HG02798 (cell line): ENCODE measurements around the gene TIGIT.
"Not testable (repeated sequence)": the region's sequence is repeated elsewhere in the genome, so short reads cannot be mapped to it uniquely, and the experiment has no call there.

Source experiments
- ATAC-seq: cut with Tn5 transposase; IDR thresholded peaks from one replicate; pipeline ENCODE4 v1.9.1; 2021; ENCODE audit warnings: mild to moderate bottlenecking; ENCODE audit not compliant: unreplicated experiment, poor library complexity

Gene TIGIT

DNA sequence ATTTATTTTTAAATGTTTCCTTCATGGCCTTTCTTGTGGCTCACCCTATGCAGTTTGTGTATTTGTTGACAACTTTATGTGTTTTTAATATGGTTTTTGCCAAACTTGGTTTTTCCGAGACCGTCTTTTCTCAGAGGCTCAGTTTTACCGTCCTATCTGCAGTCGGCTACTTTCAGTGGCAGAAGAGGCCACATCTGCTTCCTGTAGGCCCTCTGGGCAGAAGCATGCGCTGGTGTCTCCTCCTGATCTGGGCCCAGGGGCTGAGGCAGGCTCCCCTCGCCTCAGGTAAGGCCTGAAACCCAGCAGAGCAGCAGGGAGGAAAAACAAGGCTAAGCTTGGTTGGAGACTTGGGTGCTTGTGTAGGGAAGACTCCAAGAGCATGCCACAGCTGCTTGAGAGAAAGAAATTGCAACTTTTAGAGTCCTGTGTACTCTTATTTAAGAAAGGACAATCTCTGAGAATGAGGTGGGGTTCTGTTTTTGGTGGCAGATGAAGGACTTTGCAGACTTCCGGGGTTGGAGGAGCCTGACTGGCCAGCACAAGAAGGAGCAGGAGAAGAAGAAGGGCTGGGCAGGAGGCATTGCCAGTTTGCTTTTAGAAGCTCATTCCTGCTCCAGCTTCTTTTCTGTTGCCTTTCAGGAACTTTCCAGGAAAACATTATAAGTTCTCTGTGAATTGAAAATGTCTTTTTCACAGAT lies at the start of gene TIGIT:
Gene TIGIT, plus strand, starts transcription at position 191 of the 698 bp plus-strand sequence. Its CDS starts 34 bp downstream, at position 225.
- no peak for ATAC-seq

DNA sequence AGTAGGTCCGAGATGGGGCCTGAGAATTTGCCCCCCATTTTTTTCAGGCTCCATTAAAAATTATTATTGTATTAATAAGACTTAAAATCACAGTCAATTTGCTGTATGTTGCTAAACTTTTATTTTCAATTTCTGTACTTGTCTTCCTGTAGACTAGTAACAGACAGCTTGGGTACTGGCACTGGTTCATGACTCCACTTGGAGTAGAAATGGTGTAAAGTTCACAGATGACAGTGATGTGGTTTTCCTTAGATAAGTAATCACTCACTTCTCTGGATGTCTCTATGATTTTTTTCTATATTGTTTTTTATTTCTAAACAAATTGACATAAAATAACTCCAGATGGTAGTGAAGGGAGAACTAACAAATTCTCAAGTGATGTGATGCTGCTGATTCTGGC lies 40.9 kb upstream of the TIGIT start:
- ATAC-seq: no peak

DNA sequence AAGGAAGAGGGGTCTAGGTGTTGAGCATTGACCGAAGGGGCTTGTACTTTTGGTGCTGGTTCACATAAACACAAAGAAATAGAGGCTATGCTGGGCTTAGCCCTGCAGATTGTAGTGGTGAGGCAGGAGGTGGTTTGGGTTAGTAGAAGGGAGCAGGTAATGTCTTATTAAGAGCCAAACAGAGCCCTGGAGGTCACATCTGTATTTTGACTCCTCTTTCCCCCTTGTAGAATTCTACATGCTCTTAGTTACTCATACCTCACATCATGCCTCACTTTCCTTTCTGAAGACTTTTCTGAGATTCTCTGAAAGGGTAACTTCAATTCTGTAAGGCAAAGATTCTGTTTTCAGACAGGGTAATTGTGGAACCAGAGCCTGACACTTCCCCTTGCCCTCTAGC lies 40.3 kb upstream of the TIGIT start:
- no peak for ATAC-seq

DNA sequence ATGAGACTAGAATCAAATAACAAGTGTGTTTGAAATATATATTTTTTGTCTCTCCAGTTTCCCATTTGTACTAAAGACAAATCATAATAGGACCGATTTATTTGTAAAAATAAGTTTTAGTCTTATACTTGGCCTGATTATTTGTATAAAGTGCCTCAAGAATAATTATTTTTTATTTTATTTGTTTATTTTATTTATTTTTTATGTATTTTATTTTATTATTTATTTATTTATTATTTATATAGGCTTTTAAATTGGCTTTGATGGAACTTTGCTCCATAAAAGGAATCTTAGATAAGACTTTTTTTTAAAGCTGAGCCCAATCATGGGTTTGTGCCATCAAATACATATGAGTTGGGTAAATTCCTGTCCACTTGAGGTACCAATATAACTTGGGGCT lies 34.3 kb upstream of the TIGIT start:
- no peak for ATAC-seq

DNA sequence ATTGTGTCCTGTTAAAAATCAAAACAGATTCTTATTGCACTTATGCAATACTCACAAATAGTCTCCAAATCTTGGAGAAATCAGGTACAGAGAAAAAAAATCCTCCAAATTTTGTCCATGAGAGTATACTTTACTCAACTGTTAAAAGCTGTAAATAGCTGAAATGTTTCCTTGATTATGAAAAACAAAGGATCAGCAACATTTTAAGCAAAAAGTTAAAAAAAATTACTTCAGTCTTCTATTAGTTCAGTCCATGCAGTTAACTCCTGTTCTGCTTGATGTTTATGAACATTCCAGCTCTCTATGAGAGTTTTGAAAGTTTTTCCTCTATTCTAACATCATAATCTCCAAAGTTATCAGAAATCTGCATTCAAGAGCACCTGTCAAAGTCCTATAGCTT lies 33.7 kb upstream of the TIGIT start:
- ATAC-seq: no peak

DNA sequence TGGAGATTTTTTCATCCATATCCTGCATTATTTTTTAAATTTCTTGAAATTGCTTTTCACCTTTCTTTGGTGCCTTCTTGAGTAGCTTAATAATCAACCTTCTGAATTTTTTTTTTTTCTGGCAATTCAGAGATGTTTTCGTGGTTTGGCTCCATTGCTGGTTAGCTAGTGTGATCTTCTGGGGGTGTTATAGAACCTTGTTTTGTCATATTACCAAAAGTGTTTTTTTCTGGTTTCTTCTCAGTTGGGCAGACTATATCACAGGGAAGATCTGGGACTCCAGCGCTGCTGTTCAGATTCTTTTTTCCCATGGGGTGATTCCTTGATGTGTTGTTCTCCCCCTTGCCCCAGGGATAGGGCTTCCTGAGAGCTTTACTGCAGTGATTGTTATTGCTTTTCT lies 23.8 kb upstream of the TIGIT start:
- no peak for ATAC-seq

DNA sequence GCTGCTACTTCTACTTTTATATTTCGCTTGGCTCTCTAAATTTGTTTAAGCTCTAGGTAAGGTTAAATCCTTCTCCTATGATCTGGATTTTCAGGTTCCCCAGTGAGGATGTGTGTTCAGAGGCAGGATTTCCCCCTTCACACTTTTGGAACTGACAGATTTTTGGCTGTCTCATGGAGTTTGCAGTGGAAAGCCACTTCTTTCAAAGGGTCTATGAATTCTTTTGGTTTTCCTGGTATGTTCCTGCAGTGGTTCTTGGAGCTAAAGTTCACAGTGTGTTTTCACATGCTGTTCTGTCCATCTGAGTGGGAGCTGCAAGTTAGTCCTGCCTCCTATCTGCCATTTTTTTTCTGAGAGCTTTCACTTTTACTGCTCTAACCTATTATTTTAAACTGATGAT lies 21.6 kb upstream of the TIGIT start:
- ATAC-seq: no peak

DNA sequence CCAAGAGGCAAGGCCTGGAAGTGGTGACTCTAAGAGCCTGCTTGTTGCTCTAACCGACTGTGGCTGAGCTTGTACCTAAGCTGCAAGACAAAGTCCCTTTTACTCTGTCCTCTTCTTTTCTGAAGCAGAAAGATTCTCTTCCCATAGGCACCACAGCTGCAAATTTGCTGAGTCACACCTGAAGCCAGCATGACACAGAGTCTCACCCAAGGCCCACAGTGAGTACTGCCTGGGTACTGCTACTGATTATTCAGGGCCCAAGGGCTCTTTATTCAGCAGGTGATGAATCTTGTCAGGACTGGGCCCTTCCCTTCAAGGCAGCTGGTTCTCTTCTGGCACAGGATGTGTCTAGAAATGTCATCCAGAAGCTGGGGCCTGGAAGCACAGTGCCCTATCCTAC lies 18.9 kb upstream of the TIGIT start:
- ATAC-seq: no peak

DNA sequence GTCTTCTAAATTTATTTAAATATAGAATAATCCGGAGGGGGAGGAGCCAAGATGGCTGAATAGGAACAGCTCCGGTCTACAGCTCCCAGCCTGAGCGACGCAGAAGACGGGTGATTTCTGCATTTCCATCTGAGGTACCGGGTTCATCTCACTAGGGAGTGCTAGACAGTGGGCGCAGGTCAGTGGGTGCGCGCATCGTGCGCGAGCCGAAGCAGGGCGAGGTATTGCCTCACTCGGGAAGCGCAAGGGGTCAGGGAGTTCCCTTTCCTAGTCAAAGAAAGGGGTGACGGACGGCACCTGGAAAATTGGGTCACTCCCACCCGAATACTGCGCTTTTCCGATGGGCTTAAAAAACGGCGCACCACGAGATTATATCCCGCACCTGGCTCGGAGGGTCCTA lies 17.0 kb upstream of the TIGIT start:
- ATAC-seq: not testable (repeated sequence)

DNA sequence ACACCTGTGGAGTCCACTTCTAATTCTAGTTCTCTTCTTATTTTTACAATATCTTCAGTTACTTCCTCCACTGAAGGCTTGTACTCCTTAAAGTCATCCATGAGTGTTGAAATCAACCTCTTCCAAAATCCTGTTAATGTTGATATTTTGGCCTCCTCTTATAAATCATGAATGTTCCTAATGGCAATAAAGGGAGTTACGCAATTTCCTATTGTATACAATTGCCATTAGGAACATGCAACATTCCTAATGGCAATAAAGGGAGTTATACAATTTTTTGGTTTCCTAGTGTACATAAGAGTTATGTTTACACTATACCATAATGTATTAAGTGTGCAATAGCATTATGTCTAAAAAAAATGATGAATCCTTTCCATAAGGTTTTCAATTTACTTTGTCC lies 9.2 kb upstream of the TIGIT start:
- ATAC-seq: no peak

DNA sequence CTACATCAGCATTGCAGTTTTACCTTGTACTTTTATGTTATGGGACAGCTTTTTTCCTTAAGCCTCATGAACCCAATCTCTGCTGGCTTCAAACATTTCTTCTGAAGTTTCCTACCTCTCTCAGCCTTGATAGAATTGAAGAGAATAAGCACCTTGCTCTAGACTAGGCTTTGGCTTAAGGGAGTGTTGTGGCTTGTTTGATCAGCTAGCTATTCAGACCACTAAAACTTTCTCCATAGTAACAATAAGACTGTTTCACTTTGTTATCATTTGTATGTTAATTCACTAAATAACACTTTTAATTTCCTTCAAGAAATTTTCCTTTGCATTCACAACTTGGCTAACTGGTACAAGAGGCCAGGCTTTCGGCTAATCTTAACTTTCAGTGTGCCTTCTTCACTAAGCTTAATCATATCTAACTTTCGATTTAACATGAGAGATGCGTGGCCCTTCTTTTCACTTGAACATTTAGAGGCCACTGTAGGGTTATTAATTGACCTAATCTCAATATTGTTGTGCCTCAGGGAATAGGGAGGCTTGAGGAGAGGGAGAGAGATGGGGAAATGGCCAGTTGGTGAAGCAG lies 8.1 kb upstream of the TIGIT start:
- ATAC-seq: no peak

DNA sequence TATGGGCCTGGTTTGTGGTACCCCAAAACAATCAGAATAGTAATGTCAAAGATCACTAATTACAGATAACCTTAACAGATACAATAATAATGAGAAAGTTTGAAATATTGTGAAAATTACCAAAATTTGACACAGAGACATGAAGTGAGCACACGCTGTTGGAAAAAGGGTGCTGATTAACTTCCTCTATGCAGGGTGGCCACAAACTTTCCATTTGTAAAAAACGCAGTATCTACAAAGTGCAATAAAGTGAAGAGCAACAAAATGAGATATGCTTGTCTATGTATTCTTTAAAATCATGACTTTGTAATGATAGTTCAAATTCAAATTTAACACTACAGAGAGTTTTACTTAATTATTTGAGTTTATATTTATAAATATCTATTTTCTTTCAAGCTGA lies 7.6 kb upstream of the TIGIT start:
- no peak for ATAC-seq

DNA sequence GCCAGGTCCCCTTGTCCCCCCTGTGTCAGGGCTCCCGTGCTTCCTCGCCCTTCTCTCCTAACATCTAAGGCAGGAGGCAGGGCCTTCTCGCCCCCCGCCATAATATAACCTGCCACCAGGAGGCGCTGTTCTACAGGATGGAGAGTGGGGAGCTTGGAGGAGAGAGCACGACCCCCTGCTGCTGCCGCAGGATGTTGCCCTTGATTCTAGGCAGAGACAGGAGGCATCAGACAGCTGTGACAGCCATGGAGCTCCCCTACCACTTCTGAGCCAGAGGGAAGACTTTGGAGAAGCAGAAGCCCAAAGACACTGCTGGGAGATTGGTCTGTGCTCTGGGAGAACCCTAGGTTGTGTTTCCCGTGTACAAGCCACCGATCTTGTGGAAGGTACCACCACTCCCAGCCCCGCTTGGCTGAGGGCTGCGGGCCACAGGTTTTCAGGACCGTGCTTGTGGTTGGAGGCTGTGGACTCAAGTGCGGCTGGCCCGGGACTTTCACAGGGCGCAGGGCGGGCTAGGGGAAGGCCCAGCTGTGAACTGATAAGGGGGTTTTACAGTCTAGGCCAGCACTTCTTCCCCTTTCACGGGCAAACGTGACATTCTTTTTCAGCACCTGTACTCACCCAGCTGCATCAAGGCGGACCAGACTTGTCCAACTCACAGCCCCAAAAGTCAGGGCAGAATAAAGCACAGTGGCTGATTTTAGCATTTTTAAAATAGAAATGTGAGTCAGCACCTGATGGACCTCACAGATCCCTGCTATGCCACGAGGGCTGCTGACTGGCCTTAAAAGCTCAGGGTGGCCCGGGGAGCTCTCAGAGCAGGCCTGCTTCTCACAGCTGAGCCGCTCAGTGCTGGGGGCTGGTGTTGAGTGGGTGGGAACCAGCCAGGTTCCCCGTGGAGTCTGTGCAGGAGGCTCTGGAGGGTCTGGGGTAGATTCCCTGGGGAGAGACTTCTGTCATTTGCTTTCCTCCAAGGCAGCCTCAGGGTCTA lies 2.6 kb upstream of the TIGIT start:
- peak; percentile 94 for ATAC-seq

DNA sequence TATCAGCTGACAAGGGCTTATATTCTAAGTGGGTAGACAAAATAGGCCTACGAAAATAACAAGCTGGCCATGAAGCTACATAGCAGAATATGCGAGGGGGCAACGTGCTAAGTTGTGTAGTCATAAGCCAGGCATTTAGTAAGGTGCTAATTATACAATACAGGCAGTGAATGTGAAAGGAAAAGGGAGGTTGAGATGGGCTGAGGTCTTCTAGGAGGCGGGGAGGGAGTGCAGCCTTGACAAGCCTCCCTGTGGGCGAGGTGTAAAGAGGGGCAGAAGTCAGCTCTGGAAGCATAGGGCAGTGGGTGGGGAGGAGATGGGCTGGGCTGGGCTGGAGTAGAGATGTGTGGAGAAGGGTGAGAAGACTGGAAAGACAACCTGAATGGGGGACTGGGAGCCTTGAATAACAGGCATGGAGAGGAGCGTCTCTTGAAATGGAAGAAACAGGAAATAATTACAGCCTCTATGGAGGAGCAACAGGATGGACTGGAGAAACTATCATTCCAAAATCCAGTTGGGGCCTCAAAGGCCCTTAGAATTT lies 1.2 kb downstream of the TIGIT start:
- ATAC-seq: no peak

DNA sequence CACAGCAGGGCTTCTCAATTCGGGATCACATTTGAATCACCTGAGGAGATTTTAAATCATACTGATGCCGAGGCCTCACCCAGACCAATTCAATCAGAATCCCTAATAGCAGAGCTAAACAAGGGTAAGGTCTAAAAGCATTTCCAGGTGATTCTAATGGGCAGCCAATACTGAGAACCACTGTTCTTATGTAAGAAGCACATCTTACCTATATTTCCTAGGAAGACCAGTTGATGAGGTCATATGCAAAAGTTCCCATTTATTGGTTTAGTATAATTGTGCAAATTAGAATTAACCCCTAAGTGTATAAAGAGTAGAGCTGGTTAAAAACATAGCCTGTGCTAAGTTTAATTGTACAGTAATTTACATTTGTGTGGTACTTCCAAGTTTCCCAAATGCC lies 2.1 kb downstream of the TIGIT start:
- ATAC-seq: no peak

DNA sequence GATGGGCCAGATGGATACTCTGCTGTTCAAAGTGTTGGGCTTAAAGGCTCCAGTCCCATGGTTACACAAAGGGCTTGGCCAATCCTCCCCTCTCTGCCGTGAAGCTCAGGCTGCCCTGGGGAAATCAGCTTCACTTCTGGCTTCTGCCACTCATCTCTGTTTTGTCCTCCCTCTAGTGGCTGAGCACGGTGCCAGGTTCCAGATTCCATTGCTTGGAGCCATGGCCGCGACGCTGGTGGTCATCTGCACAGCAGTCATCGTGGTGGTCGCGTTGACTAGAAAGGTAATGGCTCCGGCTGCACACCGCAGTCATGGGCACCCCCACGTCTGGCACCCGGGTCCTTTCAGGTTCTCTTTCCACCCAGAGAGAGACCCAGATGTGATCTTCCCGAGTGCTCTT lies 5.6 kb downstream of the TIGIT start:
- peak; percentile 59 for ATAC-seq

DNA sequence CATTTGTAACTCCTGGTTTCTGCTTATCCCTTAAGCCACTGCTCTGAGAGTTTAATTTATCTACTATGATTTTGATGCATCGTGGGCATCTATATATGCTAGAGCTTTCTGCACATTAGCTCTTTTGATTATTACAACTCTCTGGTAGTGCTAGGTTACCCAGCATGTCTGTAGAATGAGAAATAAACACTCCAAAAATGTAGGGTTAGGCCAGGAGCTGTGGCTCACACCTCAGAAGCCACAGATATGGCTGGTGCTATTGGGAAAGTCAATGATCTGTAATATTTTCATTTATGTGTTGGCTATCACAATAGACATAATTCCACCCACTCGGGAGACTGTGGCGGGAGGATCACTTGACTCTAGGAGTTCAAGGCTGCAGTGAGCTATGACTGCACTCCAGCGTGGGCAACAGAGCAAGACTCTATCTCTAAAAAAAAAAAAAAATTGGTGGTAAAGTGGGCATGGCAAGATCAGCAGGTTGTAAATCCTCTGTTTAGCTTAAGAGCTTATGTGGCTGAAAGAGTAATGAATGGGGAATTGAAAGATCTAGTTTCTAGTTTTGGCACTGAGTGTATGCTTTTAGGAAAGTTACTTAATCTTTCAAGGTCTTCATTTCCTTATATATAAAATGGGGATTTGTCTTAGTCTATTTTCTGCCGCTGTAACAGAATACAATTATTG lies 6.3 kb downstream of the TIGIT start:
- peak; percentile 44 for ATAC-seq

DNA sequence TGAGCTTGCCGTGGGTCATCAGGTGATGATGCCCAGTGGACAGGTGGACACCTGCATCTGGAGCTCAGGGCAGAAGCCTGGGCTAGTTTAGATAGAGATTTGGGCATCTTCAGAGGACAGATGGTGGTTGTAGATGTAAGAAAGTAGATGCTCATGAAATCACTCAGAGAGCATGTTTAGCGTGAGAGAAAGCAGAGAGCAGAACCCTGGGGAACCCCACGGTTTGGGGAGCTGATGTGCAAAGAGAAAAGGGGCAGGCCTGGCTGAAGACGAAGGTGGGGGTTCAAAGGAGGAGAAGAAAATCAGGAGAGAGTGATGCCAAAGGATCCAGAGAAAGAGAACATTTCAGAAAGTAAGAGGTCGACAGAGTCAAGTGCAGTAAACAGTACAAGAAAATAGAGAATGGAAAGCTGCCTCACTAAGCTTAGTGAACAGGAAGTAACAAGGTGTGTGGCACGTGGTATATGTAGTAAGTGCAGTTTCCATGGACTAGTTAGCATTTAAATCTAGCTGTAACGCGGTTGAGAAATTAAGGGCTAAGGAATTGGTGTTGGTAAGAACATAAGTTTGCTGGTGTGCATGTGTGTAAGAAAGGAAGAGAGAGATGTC lies 13.5 kb downstream of the TIGIT start:
- peak; percentile 67 for ATAC-seq

DNA sequence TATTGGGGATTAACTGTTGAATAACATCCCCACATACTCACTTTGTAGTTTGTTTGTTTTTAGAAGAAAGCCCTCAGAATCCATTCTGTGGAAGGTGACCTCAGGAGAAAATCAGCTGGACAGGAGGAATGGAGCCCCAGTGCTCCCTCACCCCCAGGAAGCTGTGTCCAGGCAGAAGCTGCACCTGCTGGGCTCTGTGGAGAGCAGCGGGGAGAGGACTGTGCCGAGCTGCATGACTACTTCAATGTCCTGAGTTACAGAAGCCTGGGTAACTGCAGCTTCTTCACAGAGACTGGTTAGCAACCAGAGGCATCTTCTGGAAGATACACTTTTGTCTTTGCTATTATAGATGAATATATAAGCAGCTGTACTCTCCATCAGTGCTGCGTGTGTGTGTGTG lies 14.0 kb downstream of the TIGIT start:
- ATAC-seq: no peak

DNA sequence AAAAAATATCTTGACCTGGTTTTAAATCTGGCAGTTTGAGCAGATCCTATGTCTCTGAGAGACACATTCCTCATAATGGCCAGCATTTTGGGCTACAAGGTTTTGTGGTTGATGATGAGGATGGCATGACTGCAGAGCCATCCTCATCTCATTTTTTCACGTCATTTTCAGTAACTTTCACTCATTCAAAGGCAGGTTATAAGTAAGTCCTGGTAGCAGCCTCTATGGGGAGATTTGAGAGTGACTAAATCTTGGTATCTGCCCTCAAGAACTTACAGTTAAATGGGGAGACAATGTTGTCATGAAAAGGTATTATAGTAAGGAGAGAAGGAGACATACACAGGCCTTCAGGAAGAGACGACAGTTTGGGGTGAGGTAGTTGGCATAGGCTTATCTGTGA lies 14.5 kb downstream of the TIGIT start:
- ATAC-seq: peak; percentile 20
